Osteoblast (primary cell): Measurements from ENCODE around the gene SYCP2. TPM values are rescaled to one million over a fixed set of nuclear protein-coding genes. Genes with fewer than 3 reads are reported as not detected.

Experiments used
- DNase-seq: peaks from one replicate; pipeline ENCODE4 v3.0.0; 2011; ENCODE audit warnings: low spot score, mixed read lengths; ENCODE audit not compliant: insufficient read length; ENCODE audit errors: missing footprints
- H2AFZ ChIP-seq: 2 replicates; pipeline ENCODE4 v1.6.0; 2011; ENCODE audit warnings: mild to moderate bottlenecking, low read length
- H3K27ac ChIP-seq: 2 replicates; pipeline ENCODE4 v1.5.1; 2011; ENCODE audit warnings: mild to moderate bottlenecking, low read depth, low read length, moderate library complexity
- H3K27me3 ChIP-seq: 2 replicates; pipeline ENCODE4 v1.6.0; 2012; ENCODE audit warnings: mild to moderate bottlenecking, control low read depth, inconsistent platforms, low read length, moderate library complexity; ENCODE audit not compliant: insufficient read depth
- H3K36me3 ChIP-seq: 2 replicates; pipeline ENCODE4 v1.5.1; 2011; ENCODE audit warnings: mild to moderate bottlenecking, low read length, control low read depth, moderate library complexity; ENCODE audit not compliant: insufficient read depth
- H3K4me1 ChIP-seq: 2 replicates; pipeline ENCODE4 v1.5.1; 2011; ENCODE audit warnings: mild to moderate bottlenecking, low read length, control low read depth, moderate library complexity; ENCODE audit not compliant: insufficient read depth
- H3K4me2 ChIP-seq: 2 replicates; pipeline ENCODE4 v1.6.0; 2011; ENCODE audit warnings: mild to moderate bottlenecking, low read length; ENCODE audit not compliant: insufficient read depth
- H3K4me3 ChIP-seq: fragments of 200-600 bp; sonication (generic); 3 replicates; pipeline ENCODE4 v1.5.1; 2012; ENCODE audit warnings: mild to moderate bottlenecking, low read length, inconsistent platforms; ENCODE audit not compliant: insufficient read depth
- H3K79me2 ChIP-seq: 2 replicates; pipeline ENCODE4 v1.6.0; 2012; ENCODE audit warnings: mild to moderate bottlenecking, low read length, control low read depth, inconsistent platforms; ENCODE audit not compliant: insufficient read depth
- H3K9me3 ChIP-seq: 2 replicates; pipeline ENCODE4 v1.5.1; 2011; ENCODE audit warnings: low read depth, low read length, control low read depth
- H4K20me1 ChIP-seq: 2 replicates; pipeline ENCODE4 v1.6.0; 2012; ENCODE audit warnings: mild to moderate bottlenecking, low read length, control low read depth; ENCODE audit not compliant: insufficient read depth
- total RNA-seq: library from RNA; depleted of rRNA; stranded (reverse); fragments of >200 nt; gene quantifications from 2 replicates; pipeline ENCODE4 v1.2.3, GENCODE V29; 2012
- TF ChIP-seq, protein P1 (sequence below): IDR thresholded peaks from 2 replicates; pipeline ENCODE4 v1.5.1; 2011; ENCODE audit warnings: mild to moderate bottlenecking, low read depth, low read length, moderate library complexity; ENCODE audit errors: extremely low read depth

Gene SYCP2
- total RNA-seq, 1 donor = 1.4 TPM

DNA sequence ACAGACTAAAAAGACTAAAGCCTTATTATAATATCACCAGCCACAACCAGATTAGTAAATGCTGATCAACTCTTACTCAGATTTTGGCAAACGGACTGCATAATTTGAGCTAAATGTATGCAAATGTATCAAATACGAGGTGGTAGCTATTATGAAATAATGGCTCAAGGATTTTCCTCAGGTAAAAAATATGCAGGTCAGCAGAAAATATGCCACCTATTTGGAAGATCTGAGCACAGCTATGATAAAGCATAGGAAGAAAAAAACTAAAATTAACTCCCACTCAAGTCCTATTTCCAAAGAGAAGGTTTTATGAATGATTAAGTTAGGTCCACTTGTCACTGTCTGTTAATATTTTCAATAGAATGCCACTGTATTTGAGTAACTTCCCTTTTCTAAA lies 22.4 kb downstream of the SYCP2 start:
- Histone ChIP-seq H3K36me3 (no peaks in the 10 kb centered on the region), H3K4me2 (no peak overlapping the region), H3K9me3 (no peaks in the 10 kb centered on the region), H4K20me1 (no peaks in the 10 kb centered on the region), H3K27ac (no peak overlapping the region), H3K4me3 (no peak overlapping the region), H2AFZ (no peak overlapping the region), H3K27me3 (no peaks in the 10 kb centered on the region), H3K4me1 (no peaks in the 10 kb centered on the region), H3K79me2 (no peaks in the 10 kb centered on the region)
- no peak for DNase-seq
- TF ChIP-seq, protein P1, sequence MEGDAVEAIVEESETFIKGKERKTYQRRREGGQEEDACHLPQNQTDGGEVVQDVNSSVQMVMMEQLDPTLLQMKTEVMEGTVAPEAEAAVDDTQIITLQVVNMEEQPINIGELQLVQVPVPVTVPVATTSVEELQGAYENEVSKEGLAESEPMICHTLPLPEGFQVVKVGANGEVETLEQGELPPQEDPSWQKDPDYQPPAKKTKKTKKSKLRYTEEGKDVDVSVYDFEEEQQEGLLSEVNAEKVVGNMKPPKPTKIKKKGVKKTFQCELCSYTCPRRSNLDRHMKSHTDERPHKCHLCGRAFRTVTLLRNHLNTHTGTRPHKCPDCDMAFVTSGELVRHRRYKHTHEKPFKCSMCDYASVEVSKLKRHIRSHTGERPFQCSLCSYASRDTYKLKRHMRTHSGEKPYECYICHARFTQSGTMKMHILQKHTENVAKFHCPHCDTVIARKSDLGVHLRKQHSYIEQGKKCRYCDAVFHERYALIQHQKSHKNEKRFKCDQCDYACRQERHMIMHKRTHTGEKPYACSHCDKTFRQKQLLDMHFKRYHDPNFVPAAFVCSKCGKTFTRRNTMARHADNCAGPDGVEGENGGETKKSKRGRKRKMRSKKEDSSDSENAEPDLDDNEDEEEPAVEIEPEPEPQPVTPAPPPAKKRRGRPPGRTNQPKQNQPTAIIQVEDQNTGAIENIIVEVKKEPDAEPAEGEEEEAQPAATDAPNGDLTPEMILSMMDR = no peak

DNA sequence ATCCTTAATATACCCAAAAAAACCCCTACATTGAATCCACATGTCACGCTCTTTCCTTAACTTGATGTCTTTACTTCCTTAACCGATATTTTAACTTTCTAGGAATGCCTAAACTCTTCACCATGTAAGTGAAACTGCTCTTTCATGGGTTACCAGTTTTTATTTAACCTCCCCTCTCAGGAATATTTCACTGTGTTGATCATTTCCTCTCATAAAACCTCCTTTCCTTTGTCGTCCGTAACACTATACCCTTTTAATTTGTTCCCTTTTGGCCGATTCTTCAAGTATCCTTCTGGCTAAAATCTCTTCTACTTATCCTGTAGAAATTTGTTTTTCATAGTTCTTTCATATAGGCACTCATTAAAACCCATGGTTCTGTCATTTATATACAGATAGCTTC lies 24.6 kb downstream of the SYCP2 start:
- Histone ChIP-seq H3K4me1 (no peaks in the 10 kb centered on the region), H3K27ac (no peak overlapping the region), H4K20me1 (no peaks in the 10 kb centered on the region), H3K4me2 (no peak overlapping the region), H3K27me3 (no peaks in the 10 kb centered on the region), H3K36me3 (no peaks in the 10 kb centered on the region), H3K4me3 (no peak overlapping the region), H3K79me2 (no peaks in the 10 kb centered on the region), H2AFZ (no peak overlapping the region), H3K9me3 (no peaks in the 10 kb centered on the region)
- TF ChIP-seq, protein P1 = no peak
- DNase-seq = no peak

DNA sequence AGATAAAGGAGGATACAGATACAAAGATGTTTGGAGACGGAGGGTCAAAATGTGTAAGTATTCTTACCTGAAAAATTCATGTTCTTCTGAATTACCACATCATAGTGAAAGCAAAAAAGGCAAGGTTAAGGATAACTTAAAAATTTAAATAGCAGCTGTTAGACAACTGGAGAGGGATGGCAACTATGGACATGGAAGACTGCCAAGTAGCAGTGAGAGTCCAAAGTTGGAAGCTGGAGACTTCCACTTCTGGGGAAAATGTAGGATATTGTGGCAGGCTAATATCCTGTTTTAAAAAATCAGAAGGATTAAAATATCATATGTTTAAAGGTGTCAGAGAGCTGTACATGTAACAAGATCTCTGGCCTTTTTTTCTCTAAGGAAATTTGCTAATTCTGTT lies 29.8 kb downstream of the SYCP2 start:
- Histone ChIP-seq H3K27me3 (no peaks in the 10 kb centered on the region), H3K36me3 (no peaks in the 10 kb centered on the region), H2AFZ (no peak overlapping the region), H4K20me1 (no peaks in the 10 kb centered on the region), H3K27ac (no peak overlapping the region), H3K79me2 (no peaks in the 10 kb centered on the region), H3K4me2 (no peak overlapping the region), H3K9me3 (no peaks in the 10 kb centered on the region), H3K4me1 (no peaks in the 10 kb centered on the region), H3K4me3 (no peak overlapping the region)
- no peak for DNase-seq
- TF ChIP-seq, protein P1 = no peak

DNA sequence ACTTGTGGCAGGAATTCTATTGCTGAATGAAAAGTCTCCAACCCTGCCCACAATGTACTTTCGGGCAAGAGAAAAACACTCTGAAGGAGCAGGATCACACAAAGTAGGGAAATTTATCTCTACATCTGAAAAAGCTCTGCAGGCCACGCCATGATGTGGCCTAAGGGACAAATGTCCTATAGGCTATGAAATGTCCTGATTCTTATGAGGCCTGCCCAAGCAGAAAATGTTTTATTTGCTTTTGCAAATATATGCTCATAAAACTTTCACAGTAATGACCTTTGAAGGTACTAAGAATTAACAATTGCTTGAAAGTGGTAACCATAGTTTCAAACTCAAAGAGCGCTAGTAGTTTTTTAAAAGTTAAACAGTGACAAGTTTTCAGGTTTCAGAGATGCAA lies 31.0 kb downstream of the SYCP2 start:
- H3K36me3 ChIP-seq = no peaks in the 10 kb centered on the region

More for the DNA sequence above, 31.0 kb downstream of the SYCP2 start:
- no peak overlapping the region for H3K27ac ChIP-seq
- H3K27me3 ChIP-seq = no peaks in the 10 kb centered on the region
- no peaks in the 10 kb centered on the region for H3K4me1 ChIP-seq
- no peak overlapping the region for H2AFZ ChIP-seq
- TF ChIP-seq, protein P1 = no peak
- H3K4me2 ChIP-seq = no peak overlapping the region
- no peak overlapping the region for H3K4me3 ChIP-seq
- H3K9me3 ChIP-seq = no peaks in the 10 kb centered on the region
- H3K79me2 ChIP-seq = no peaks in the 10 kb centered on the region
- no peak for DNase-seq
- H4K20me1 ChIP-seq = no peaks in the 10 kb centered on the region
